HCT116 (cell line): ENCODE measurements around the gene DNAJA4. TPM values are rescaled to one million over a fixed set of nuclear protein-coding genes. Genes with fewer than 3 reads are reported as not detected.

Experiments
- ATAC-seq: fragments of 200-7000 bp; cut with Tn5 transposase; 2 replicates; pipeline ENCODE4 v1.9.1; 2020; ENCODE audit warnings: mild to moderate bottlenecking, moderate library complexity
- BruUV-seq: library from RNA; stranded (reverse); fragments of 400-500 nt; replicated peaks from 2 replicates; lab custom pipeline; 2021; lab: Mats Ljungman, UMichigan
- CTCF ChIA-PET: fragments of 300-600 bp; sonication (Branson Sonifier 250); formaldehyde crosslinking; loops from one replicate; lab custom pipeline; 2021; ENCODE audit warnings: antibody characterized with exemption; lab: Charles Lee
- POLR2A ChIA-PET: fragments of 300-600, 350-600 bp; sonication (Branson Sonifier 250); formaldehyde crosslinking; loops from one replicate; lab custom pipeline; 2021; ENCODE audit warnings: antibody characterized with exemption; lab: Charles Lee
- RAD21 ChIA-PET, 2 experiments: fragments of 300-600 bp; sonication (Branson Sonifier 250); formaldehyde crosslinking; loops; one replicate each; lab custom pipeline; 2023; ENCODE audit warnings: low total read pairs in 2 of 2; ENCODE audit not compliant: uncharacterized antibody in 2 of 2, unreplicated experiment in 2 of 2, low non-redundant PET in 1 of 2; lab: Charles Lee
- DNase-seq: peaks from one replicate; pipeline ENCODE4 v3.0.0-alpha.2; 2010; ENCODE audit warnings: low read depth, low spot score
- H2AFZ ChIP-seq: fragments of 200-600 bp; shearing (Covaris generic), sonication (generic); 2 replicates; pipeline ENCODE4 v1.6.1; 2017; ENCODE audit warnings: low read depth, mixed run types, mixed read lengths, antibody characterized with exemption, low read length; ENCODE audit not compliant: poor library complexity, severe bottlenecking
- H3K27ac ChIP-seq: 2 replicates; pipeline ENCODE4 v1.5.1; 2012; ENCODE audit warnings: low read depth, low read length
- H3K27me3 ChIP-seq: fragments of 200-600 bp; sonication (generic); 2 replicates; pipeline ENCODE4 v1.6.1; 2016; ENCODE audit warnings: mixed run types, low read length, mixed read lengths; ENCODE audit not compliant: insufficient read depth
- H3K36me3 ChIP-seq, 2 experiments: fragments of 200-500 bp in 1 of 2; fragments of 200-600 bp in 1 of 2; sonication (Bioruptor generic) in 1 of 2; sonication (generic) in 1 of 2; 2 replicates each; pipeline versions ENCODE4 v1.5.1 to v1.6.1; 2014 to 2016; ENCODE audit warnings: low read length in 2 of 2, inconsistent platforms in 1 of 2, mixed read lengths in 1 of 2, mixed run types in 1 of 2; ENCODE audit not compliant: insufficient read depth in 2 of 2, control insufficient read depth in 1 of 2
- H3K4me1 ChIP-seq, 2 experiments: fragments of 200-600 bp in 1 of 2; sonication (generic) in 1 of 2; 2 replicates each; pipeline versions ENCODE4 v1.5.1 to v1.6.1; 2012 to 2017; ENCODE audit warnings: low read length in 2 of 2, inconsistent platforms in 1 of 2, mild to moderate bottlenecking in 1 of 2, mixed read lengths in 1 of 2, mixed run types in 1 of 2, moderate library complexity in 1 of 2; ENCODE audit not compliant: insufficient read depth in 2 of 2, control insufficient read depth in 1 of 2
- H3K4me2 ChIP-seq: fragments of 200-600 bp; sonication (generic); 2 replicates; pipeline ENCODE4 v1.6.1; 2017; ENCODE audit warnings: mixed run types, low read length, mixed read lengths
- H3K4me3 ChIP-seq, 2 experiments: fragments of 200-600 bp in 1 of 2; sonication (generic) in 1 of 2; replicated peaks in 1 of 2; 2 replicates each; pipeline ENCODE4 v1.5.1; 2011 to 2016; ENCODE audit warnings: low read length in 2 of 2, control low read depth in 1 of 2, low read depth in 1 of 2, mild to moderate bottlenecking in 1 of 2, mixed read lengths in 1 of 2, mixed run types in 1 of 2
- H3K79me2 ChIP-seq: fragments of 200-600 bp; sonication (generic); 2 replicates; pipeline ENCODE4 v1.6.1; 2017; ENCODE audit warnings: mild to moderate bottlenecking, mixed run types, low read length, moderate library complexity, mixed read lengths; ENCODE audit not compliant: insufficient read depth
- H3K9ac ChIP-seq: fragments of 200-600 bp; sonication (generic); 2 replicates; pipeline ENCODE4 v1.6.1; 2016; ENCODE audit warnings: low read length, mixed read lengths
- H3K9me2 ChIP-seq: fragments of 200-600 bp; sonication (generic), shearing (Covaris generic); 2 replicates; pipeline ENCODE4 v1.6.1; 2017; ENCODE audit warnings: mixed run types, mild to moderate bottlenecking, moderate library complexity; ENCODE audit not compliant: insufficient read depth
- H3K9me3 ChIP-seq, 2 experiments: fragments of 200-500 bp in 1 of 2; fragments of 200-600 bp in 1 of 2; sonication (Bioruptor generic) in 1 of 2; sonication (generic) in 1 of 2; 2 replicates each; pipeline ENCODE4 v1.6.1; 2014 to 2017; ENCODE audit warnings: low read length in 2 of 2, mixed read lengths in 2 of 2, inconsistent platforms in 1 of 2, low read depth in 1 of 2, mild to moderate bottlenecking in 1 of 2, mixed run types in 1 of 2, moderate library complexity in 1 of 2; ENCODE audit not compliant: control insufficient read depth in 1 of 2, insufficient read depth in 1 of 2
- H4K20me1 ChIP-seq: fragments of 200-600 bp; sonication (generic), shearing (Covaris generic); 2 replicates; pipeline ENCODE4 v1.6.1; 2017; ENCODE audit warnings: mixed run types, mild to moderate bottlenecking, moderate library complexity; ENCODE audit not compliant: insufficient read depth
- ATF3 ChIP-seq: IDR thresholded peaks from 2 replicates; pipeline ENCODE4 v1.6.1; 2012
- EGR1 ChIP-seq: IDR thresholded peaks from 2 replicates; pipeline ENCODE4 v1.6.1; 2012; ENCODE audit warnings: low read depth
- ELF1 ChIP-seq: IDR thresholded peaks from 2 replicates; pipeline ENCODE4 v1.6.1; 2012; ENCODE audit warnings: low read depth, borderline replicate concordance
- EZH2 ChIP-seq: fragments of 200-600 bp; sonication (generic); IDR thresholded peaks from 2 replicates; pipeline ENCODE4 v1.6.1; 2017; ENCODE audit warnings: antibody characterized with exemption, mixed run types
- JUND ChIP-seq: IDR thresholded peaks from 2 replicates; pipeline ENCODE4 v1.6.1; 2012
- POLR2AphosphoS5 ChIP-seq: IDR thresholded peaks from 2 replicates; pipeline ENCODE4 v1.6.1; 2011; ENCODE audit warnings: mild to moderate bottlenecking, low read depth, low read length, moderate library complexity
- SP1 ChIP-seq: IDR thresholded peaks from 2 replicates; pipeline ENCODE4 v1.6.1; 2012; ENCODE audit warnings: low read depth
- TCF7L2 ChIP-seq: IDR thresholded peaks from 2 replicates; pipeline ENCODE4 v1.7.0; 2011; ENCODE audit warnings: borderline replicate concordance, inconsistent platforms; ENCODE audit not compliant: insufficient read depth, insufficient read length; ENCODE audit errors: extremely low read depth
- ZFX ChIP-seq: fragments of 450-650 bp; IDR thresholded peaks from 2 replicates; pipeline ENCODE4 v1.6.1; 2017
- ZNF274 ChIP-seq: fragments of 200-500 bp; sonication (Bioruptor generic); IDR thresholded peaks from 2 replicates; pipeline ENCODE4 v1.6.1; 2014; ENCODE audit warnings: mild to moderate bottlenecking, low read depth, low read length, inconsistent platforms
- intact Hi-C: fragments of 100-400 bp; cut with micrococcal nuclease; formaldehyde crosslinking; loops from 2 replicates; pipeline ENCODE4 v1.10.0; 2022
- total RNA-seq: library from RNA; stranded (reverse); gene quantifications from one replicate; pipeline ENCODE4 v1.2.1, GENCODE V29; 2021; ENCODE audit not compliant: unreplicated experiment

DNAJA4 gene
- total RNA-seq, 1 experiment from 2014 or later: 66.6 TPM

GRCh38 chr15:78236491-78236890 is 27.9 kb upstream of the DNAJA4 start:
- BruUV-seq: no TSS peak
- Histone ChIP-seq H3K27ac (no peak overlapping the region), H3K4me3 (no peak overlapping the region), H3K27me3 (no peaks in the 10 kb centered on the region), H4K20me1 (no peaks in the 10 kb centered on the region), H3K9ac (no peak overlapping the region), H3K36me3 (no peaks in the 10 kb centered on the region), H3K9me2 (no peaks in the 10 kb centered on the region), H2AFZ (no peak overlapping the region), H3K4me2 (no peak overlapping the region), H3K4me1 (peaks cover 2 to 4% of the 10 kb centered on the region in 2 experiments; a peak in 2 of 4 replicates), H3K79me2 (no peaks in the 10 kb centered on the region), H3K9me3 (no peaks in the 10 kb centered on the region)
- RAD21 ChIA-PET: no interaction called here
- intact Hi-C loops: no loop called here
- no peak for TF ChIP-seq EGR1
- no peak for TF ChIP-seq TCF7L2
- TF ChIP-seq EZH2: no peak
- no peak for TF ChIP-seq JUND
- no peak for TF ChIP-seq ZNF274
- ATAC-seq (no peak), DNase-seq (no peak)
- POLR2A ChIA-PET: no interaction called here
- CTCF ChIA-PET: no interaction called here

- no peaks in the 10 kb centered on the region for H3K36me3 ChIP-seq
- no TSS peak for BruUV-seq
- H3K4me2 ChIP-seq: no peak overlapping the region
- DNase-seq (no peak), ATAC-seq (no peak)
- H3K79me2 ChIP-seq: no peaks in the 10 kb centered on the region
- RAD21 ChIA-PET: no interaction called here
- H3K9me3 ChIP-seq: no peaks in the 10 kb centered on the region
- intact Hi-C loops: no loop called here
- H3K9me2 ChIP-seq: no peaks in the 10 kb centered on the region
- no peak for TF ChIP-seq ZFX
- TF ChIP-seq ELF1: no peak
- TF ChIP-seq EGR1: no peak
- TF ChIP-seq POLR2AphosphoS5: no peak
- TF ChIP-seq SP1: no peak
- TF ChIP-seq ATF3: no peak
- no peak for TF ChIP-seq EZH2
- TF ChIP-seq, all 23 proteins: peak for 0
- ChIA-PET CTCF (no interaction called here), POLR2A (no interaction called here)
- no peak overlapping the region for H3K9ac ChIP-seq
- peaks cover 2 to 4% of the 10 kb centered on the region in 2 experiments; a peak in 2 of 4 replicates for H3K4me1 ChIP-seq
- H2AFZ ChIP-seq: no peak overlapping the region
- H3K27me3 ChIP-seq: no peaks in the 10 kb centered on the region
- no peak overlapping the region for H3K27ac ChIP-seq
- no peaks in the 10 kb centered on the region for H4K20me1 ChIP-seq
- no peak overlapping the region for H3K4me3 ChIP-seq
Measured at GRCh38 chr15:78237146-78237545, 27.2 kb upstream of the DNAJA4 start.
